ENCODE data around the gene ARHGEF28.

- no peak for TF ChIP-seq RFX5 (IDR thresholded peaks at IDR 0.05; ENCODE audit: low read depth, low read length)
- no peak for TF ChIP-seq CTCF (conservative IDR thresholded peaks at IDR 0.05; ENCODE audit: low read depth, low read length)
- TF ChIP-seq CHD1 (IDR thresholded peaks at IDR 0.05; ENCODE audit: low read depth, low read length): no peak
- TF ChIP-seq POLR2A (IDR thresholded peaks at IDR 0.05; ENCODE audit: low read depth, low read length): no peak
- TF ChIP-seq BHLHE40 (IDR thresholded peaks at IDR 0.05; ENCODE audit: low read depth, low read length): no peak
- TF ChIP-seq, protein P1, sequence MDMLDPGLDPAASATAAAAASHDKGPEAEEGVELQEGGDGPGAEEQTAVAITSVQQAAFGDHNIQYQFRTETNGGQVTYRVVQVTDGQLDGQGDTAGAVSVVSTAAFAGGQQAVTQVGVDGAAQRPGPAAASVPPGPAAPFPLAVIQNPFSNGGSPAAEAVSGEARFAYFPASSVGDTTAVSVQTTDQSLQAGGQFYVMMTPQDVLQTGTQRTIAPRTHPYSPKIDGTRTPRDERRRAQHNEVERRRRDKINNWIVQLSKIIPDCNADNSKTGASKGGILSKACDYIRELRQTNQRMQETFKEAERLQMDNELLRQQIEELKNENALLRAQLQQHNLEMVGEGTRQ (IDR thresholded peaks at IDR 0.05; ENCODE audit: low read depth, low read length): no peak
- TF ChIP-seq MAFK (IDR thresholded peaks at IDR 0.05; ENCODE audit: low read depth, low read length): no peak
Measured at GRCh38 chr5:73955271-73955846, 329.4 kb downstream of the ARHGEF28 start.
